K562 (cell line): ENCODE data around the gene DYRK1B.

Experiments
- EGR1 ChIP-seq: fragments of 450-650 bp; conservative IDR thresholded peaks from 2 replicates; pipeline ENCODE4 v1.6.1; 2017; ENCODE audit warnings: mild to moderate bottlenecking
- FOS ChIP-seq: IDR thresholded peaks from 3 replicates; pipeline ENCODE4 v1.6.1; 2011; ENCODE audit not compliant: insufficient read length; ENCODE audit errors: extremely low read depth
- FOXK1 ChIP-seq: sonication (generic); formaldehyde crosslinking; IDR thresholded peaks from 2 replicates; pipeline ENCODE4 v1.8.0; 2022; ENCODE audit warnings: missing genetic modification reagents, mild to moderate bottlenecking, borderline replicate concordance
- POLR2A ChIP-seq: fragments of 450-650 bp; conservative IDR thresholded peaks from 2 replicates; pipeline ENCODE4 v1.6.1; 2016
- RHOXF2B ChIP-seq: fragments of 250-450 bp; sonication (Bioruptor Pico); conservative IDR thresholded peaks from 2 replicates; pipeline ENCODE4 v1.5.1; 2021
- RUNX1 ChIP-seq: sonication (generic); IDR thresholded peaks from 2 replicates; pipeline ENCODE4 v1.6.1; 2016; ENCODE audit warnings: antibody characterized with exemption, low read depth
- SMAD1 ChIP-seq: fragments of 150-350 bp; IDR thresholded peaks from 2 replicates; pipeline ENCODE4 v1.6.1; 2014; ENCODE audit warnings: low read length, low read depth; ENCODE audit not compliant: partially characterized antibody
- SP2 ChIP-seq: IDR thresholded peaks from 2 replicates; pipeline ENCODE4 v1.6.1; 2011; ENCODE audit warnings: mild to moderate bottlenecking, low read depth, low read length, moderate library complexity; ENCODE audit not compliant: poor library complexity, severe bottlenecking; ENCODE audit errors: extremely low read depth
- YY1 ChIP-seq, 3 experiments: IDR thresholded peaks; 2 replicates each; pipeline ENCODE4 v1.6.1; 2011; ENCODE audit warnings: low read length in 2 of 3, mild to moderate bottlenecking in 2 of 3, moderate library complexity in 2 of 3, borderline replicate concordance in 1 of 3, control low read depth in 1 of 3, low read depth in 1 of 3; ENCODE audit not compliant: insufficient read depth in 3 of 3, insufficient replicate concordance in 2 of 3, control insufficient read depth in 1 of 3, insufficient read length in 1 of 3; ENCODE audit errors: extremely low read depth in 1 of 3
- TF ChIP-seq, protein P1 (sequence below), 2 experiments: fragments of 450-650 bp; formaldehyde crosslinking in 1 of 2; IDR thresholded peaks; 2 replicates each; pipeline versions ENCODE4 v1.4.0 to v1.6.1; 2014 to 2020; ENCODE audit warnings: mild to moderate bottlenecking in 2 of 2, borderline replicate concordance in 1 of 2, low read depth in 1 of 2

DNA sequence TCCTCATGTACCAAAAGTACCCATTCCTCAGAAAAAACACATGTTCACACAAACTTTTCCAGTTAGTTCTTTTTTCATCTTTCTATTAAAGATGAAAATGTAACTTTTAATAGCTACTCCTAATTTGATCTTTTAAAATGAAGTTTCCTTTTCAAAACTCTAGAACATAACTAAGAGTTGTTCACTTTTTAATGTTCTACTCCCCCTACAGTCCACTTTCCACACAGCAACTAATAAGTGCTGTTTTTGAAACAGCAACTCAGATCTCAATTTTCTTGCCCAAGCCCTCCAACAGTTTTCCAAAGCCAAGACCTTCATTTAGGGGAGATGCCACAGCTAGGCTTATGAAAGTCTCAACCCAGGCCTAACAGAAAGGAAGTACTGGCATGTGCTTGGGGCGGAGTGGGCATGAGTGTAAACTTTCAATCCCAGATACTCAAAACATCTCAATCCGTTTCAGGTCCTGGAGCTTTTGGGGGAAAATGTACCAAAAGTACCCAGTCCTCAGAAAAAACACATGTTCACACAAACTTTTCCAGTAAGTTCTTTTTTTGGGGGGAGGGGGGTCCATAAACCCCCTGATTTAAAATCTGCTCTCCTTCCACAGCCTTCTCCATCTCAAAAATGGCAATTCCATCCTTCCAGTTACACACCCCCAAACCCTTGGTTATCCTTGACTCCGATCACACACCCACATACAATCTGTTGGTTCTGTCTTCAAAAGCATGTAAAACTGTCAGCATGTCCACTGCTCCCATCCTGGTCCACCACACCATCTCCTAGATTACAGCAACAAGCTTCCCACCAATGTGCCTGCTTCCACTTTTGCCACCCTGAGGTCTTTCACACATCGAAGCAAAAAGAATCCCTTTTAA, 10.2 kb upstream of the DYRK1B start:
- TF ChIP-seq RHOXF2B (CRISPR knock-in tag) (no peak), POLR2A (no peak), EGR1 (0 out of 2 replicates have a peak, but pooled peaks have one; percentile 15), SP2 (no peak), FOXK1 (no peak), RUNX1 (no peak), FOS (no peak), SMAD1 (no peak), YY1 (IDR thresholded peaks at IDR 0.05; ENCODE audit: borderline replicate concordance in 1 of 3, control insufficient read depth in 1 of 3, extremely low read depth in 1 of 3, insufficient read depth in 3 of 3, insufficient read length in 1 of 3, insufficient replicate concordance in 2 of 3, low read depth in 1 of 3, low read length in 2 of 3) (no peak)
- TF ChIP-seq, protein P1, sequence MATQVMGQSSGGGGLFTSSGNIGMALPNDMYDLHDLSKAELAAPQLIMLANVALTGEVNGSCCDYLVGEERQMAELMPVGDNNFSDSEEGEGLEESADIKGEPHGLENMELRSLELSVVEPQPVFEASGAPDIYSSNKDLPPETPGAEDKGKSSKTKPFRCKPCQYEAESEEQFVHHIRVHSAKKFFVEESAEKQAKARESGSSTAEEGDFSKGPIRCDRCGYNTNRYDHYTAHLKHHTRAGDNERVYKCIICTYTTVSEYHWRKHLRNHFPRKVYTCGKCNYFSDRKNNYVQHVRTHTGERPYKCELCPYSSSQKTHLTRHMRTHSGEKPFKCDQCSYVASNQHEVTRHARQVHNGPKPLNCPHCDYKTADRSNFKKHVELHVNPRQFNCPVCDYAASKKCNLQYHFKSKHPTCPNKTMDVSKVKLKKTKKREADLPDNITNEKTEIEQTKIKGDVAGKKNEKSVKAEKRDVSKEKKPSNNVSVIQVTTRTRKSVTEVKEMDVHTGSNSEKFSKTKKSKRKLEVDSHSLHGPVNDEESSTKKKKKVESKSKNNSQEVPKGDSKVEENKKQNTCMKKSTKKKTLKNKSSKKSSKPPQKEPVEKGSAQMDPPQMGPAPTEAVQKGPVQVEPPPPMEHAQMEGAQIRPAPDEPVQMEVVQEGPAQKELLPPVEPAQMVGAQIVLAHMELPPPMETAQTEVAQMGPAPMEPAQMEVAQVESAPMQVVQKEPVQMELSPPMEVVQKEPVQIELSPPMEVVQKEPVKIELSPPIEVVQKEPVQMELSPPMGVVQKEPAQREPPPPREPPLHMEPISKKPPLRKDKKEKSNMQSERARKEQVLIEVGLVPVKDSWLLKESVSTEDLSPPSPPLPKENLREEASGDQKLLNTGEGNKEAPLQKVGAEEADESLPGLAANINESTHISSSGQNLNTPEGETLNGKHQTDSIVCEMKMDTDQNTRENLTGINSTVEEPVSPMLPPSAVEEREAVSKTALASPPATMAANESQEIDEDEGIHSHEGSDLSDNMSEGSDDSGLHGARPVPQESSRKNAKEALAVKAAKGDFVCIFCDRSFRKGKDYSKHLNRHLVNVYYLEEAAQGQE (IDR thresholded peaks at IDR 0.05; ENCODE audit: borderline replicate concordance): no peak; the same call in 1 of the 2 replicates
- TF ChIP-seq, protein P1 (CRISPR knock-in tag; IDR thresholded peaks at IDR 0.05; ENCODE audit: low read depth): no peak
